SK-N-SH (cell line): ENCODE results near the gene FOXR1.

Experiments
- EZH2phosphoT487 ChIP-seq: fragments of 200-600 bp; sonication (generic); IDR thresholded peaks from 2 replicates; pipeline ENCODE4 v1.6.1; 2017; ENCODE audit warnings: low read depth, mixed run types, mild to moderate bottlenecking, antibody characterized with exemption, moderate library complexity, borderline replicate concordance
- POLR2AphosphoS5 ChIP-seq: IDR thresholded peaks from 2 replicates; pipeline ENCODE4 v1.6.1; 2012; ENCODE audit warnings: low read depth, low read length
- RCOR1 ChIP-seq: fragments of 150-350 bp; IDR thresholded peaks from 2 replicates; pipeline ENCODE4 v1.6.1; 2017; ENCODE audit warnings: antibody characterized with exemption, low read length
- TCF12 ChIP-seq: IDR thresholded peaks from 2 replicates; pipeline ENCODE4 v1.4.0; 2012
- TEAD4 ChIP-seq: IDR thresholded peaks from 2 replicates; pipeline ENCODE4 v1.4.0; 2012; ENCODE audit warnings: mild to moderate bottlenecking, borderline replicate concordance; ENCODE audit not compliant: insufficient read depth
- YY1 ChIP-seq: IDR thresholded peaks from 2 replicates; pipeline ENCODE4 v1.4.0; 2012; ENCODE audit warnings: low read depth, mild to moderate bottlenecking
- TF ChIP-seq, protein P1 (sequence below): fragments of 200-600 bp; sonication (generic); IDR thresholded peaks from 2 replicates; pipeline ENCODE4 v1.6.1; 2017; ENCODE audit warnings: antibody characterized with exemption, mild to moderate bottlenecking, moderate library complexity
- TF ChIP-seq, protein P2 (sequence below): IDR thresholded peaks from 2 replicates; pipeline ENCODE4 v1.4.0; 2012; ENCODE audit warnings: low read depth, borderline replicate concordance

DNA sequence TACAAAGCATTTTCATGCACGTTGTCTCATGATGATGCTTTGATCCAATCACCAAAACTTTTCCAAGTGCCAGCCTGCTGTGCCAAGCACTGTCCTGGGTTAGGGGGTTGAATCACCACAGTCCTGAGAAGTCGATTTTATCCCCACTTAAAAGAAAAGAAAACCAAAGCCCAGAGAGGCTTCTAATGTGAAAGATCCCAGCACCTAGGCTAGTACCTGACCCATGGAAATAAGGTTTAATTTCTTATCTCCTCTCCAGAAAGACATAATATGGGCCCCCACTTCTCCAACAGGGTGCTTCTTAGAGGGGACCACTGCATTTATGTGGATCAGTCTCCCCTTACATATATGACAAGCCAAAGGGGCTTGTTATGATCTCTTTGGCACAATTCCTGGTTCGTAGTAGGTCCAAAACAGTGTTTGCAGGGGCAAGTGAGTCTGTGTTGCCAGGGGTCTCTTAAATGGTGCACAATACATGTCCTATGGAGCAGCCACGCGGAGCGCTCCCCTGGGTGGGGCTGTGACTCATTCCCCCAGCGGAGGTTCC is 43.9 kb upstream of the FOXR1 start:
- TF ChIP-seq POLR2AphosphoS5 (no peak), YY1 (no peak), RCOR1 (no peak), TEAD4 (no peak), EZH2phosphoT487 (no peak), TCF12 (no peak)
- TF ChIP-seq, protein P1, sequence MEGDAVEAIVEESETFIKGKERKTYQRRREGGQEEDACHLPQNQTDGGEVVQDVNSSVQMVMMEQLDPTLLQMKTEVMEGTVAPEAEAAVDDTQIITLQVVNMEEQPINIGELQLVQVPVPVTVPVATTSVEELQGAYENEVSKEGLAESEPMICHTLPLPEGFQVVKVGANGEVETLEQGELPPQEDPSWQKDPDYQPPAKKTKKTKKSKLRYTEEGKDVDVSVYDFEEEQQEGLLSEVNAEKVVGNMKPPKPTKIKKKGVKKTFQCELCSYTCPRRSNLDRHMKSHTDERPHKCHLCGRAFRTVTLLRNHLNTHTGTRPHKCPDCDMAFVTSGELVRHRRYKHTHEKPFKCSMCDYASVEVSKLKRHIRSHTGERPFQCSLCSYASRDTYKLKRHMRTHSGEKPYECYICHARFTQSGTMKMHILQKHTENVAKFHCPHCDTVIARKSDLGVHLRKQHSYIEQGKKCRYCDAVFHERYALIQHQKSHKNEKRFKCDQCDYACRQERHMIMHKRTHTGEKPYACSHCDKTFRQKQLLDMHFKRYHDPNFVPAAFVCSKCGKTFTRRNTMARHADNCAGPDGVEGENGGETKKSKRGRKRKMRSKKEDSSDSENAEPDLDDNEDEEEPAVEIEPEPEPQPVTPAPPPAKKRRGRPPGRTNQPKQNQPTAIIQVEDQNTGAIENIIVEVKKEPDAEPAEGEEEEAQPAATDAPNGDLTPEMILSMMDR, result no peak
- TF ChIP-seq, protein P2, sequence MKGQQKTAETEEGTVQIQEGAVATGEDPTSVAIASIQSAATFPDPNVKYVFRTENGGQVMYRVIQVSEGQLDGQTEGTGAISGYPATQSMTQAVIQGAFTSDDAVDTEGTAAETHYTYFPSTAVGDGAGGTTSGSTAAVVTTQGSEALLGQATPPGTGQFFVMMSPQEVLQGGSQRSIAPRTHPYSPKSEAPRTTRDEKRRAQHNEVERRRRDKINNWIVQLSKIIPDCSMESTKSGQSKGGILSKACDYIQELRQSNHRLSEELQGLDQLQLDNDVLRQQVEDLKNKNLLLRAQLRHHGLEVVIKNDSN, result no peak
